Activated gamma-delta T cell treated with anti-CD3 and anti-CD28 coated beads, Interleukin-2, amount 50 U/mL, for 16 hours (primary cell): Measurements from ENCODE around the gene ABCG1.

Experiments
- DNase-seq: peaks from one replicate; pipeline ENCODE4 v3.0.0-alpha.2; 2020; ENCODE audit warnings: low read depth

Gene ABCG1

GRCh38 chr21:42233067-42233961 is 14.4 kb downstream of the ABCG1 start:
- DNase-seq: peak; percentile 70

GRCh38 chr21:42234041-42234440 is 15.1 kb downstream of the ABCG1 start:
- no peak for DNase-seq

GRCh38 chr21:42234464-42235241 is 15.7 kb downstream of the ABCG1 start:
- DNase-seq: peak; percentile 58

- no peak for DNase-seq
Observed at GRCh38 chr21:42235593-42235992, 16.7 kb downstream of the ABCG1 start.

- DNase-seq: no peak
Observed at GRCh38 chr21:42236014-42236413, 17.1 kb downstream of the ABCG1 start.

GRCh38 chr21:42236693-42237092 is 17.8 kb downstream of the ABCG1 start:
- DNase-seq: no peak

GRCh38 chr21:42237161-42237560 is 18.2 kb downstream of the ABCG1 start:
- DNase-seq: no peak

- peak; percentile 12 for DNase-seq
Observed at GRCh38 chr21:42237577-42237976, 18.6 kb downstream of the ABCG1 start.

GRCh38 chr21:42238185-42238934 is 19.4 kb downstream of the ABCG1 start:
- DNase-seq: peak; percentile 30

GRCh38 chr21:42239556-42239955 is 20.6 kb downstream of the ABCG1 start:
- no peak for DNase-seq

GRCh38 chr21:42239973-42240372 is 21.0 kb downstream of the ABCG1 start:
- DNase-seq: no peak

- DNase-seq: no peak
Observed at GRCh38 chr21:42242611-42243010, 23.7 kb downstream of the ABCG1 start.

- DNase-seq: no peak
Observed at GRCh38 chr21:42243026-42243425, 24.1 kb downstream of the ABCG1 start.

GRCh38 chr21:42245331-42246193 is 26.6 kb downstream of the ABCG1 start:
- DNase-seq: no peak

- DNase-seq: no peak
Observed at GRCh38 chr21:42247716-42248115, 28.8 kb downstream of the ABCG1 start.

GRCh38 chr21:42248241-42248640 is 29.3 kb downstream of the ABCG1 start:
- DNase-seq: no peak

GRCh38 chr21:42248783-42249597 is 30.1 kb downstream of the ABCG1 start:
- no peak for DNase-seq

- DNase-seq: no peak
Observed at GRCh38 chr21:42250422-42251403, 31.8 kb downstream of the ABCG1 start.

GRCh38 chr21:42251654-42252324 is 32.8 kb downstream of the ABCG1 start:
- DNase-seq: no peak
